ENCODE results near the gene KLHL21. TPM values are rescaled to one million over a fixed set of nuclear protein-coding genes. Genes with fewer than 3 reads are reported as not detected.
A peak's percentile ranks its signal among the peaks of the same experiment; 100 is the strongest.
"Not testable (repeated sequence)": the region's sequence is repeated elsewhere in the genome, so short reads cannot be mapped to it uniquely, and the experiment has no call there.

Gene KLHL21
- total and polyA plus RNA-seq, 7 experiments from 2014 or later: 17.2 to 58.1 (median 31.1) TPM

DNA sequence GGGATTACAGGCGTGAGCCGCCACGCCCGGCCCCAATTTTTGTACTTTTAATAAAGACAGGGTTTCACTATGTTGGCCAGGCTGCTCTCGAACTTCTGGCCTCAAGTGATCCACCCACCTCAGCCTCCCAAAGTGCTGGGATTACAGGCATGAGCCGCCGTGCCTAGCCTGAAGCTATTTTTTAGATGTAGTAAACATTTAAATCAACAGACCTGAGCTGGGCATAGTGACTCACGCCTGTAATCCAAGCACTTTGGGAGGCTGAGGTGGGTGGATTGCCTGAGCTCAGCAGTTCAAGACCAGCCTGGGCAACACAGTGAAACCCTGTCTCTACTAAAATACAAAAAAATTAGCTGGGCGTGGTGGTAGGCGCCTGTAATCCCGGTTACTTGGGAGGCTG is 43.5 kb downstream of the KLHL21 start:
- intact Hi-C loops (cut with micrococcal nuclease): loop anchor here (10.0 kb wide), 1 partner anchor 226 kb away; the partner anchor contains the start of gene CAMTA1 (in 2 of the 2)
- H3K27ac ChIP-seq (ENCODE audit: low read depth, low read length); H3K36me3 ChIP-seq (ENCODE audit: control insufficient read depth in 2 of 3, insufficient read depth in 3 of 3, low read length in 3 of 3); H3K4me3 ChIP-seq (ENCODE audit: low read length); H3K4me1 ChIP-seq (ENCODE audit: control insufficient read depth in 2 of 2, insufficient read depth in 2 of 2, low read length in 2 of 2); H3K4me1 Mint-ChIP-seq; H3K27me3 Mint-ChIP-seq; H3K27me3 ChIP-seq (ENCODE audit: control insufficient read depth in 2 of 2, insufficient read depth in 2 of 2, low read length in 2 of 2); ATAC-seq; H3K27ac Mint-ChIP-seq; H3K36me3 Mint-ChIP-seq; H3K9me3 Mint-ChIP-seq; H3K4me3 Mint-ChIP-seq; DNase-seq; CTCF ChIA-PET; H3K9me3 ChIP-seq (ENCODE audit: control insufficient read depth in 2 of 3, low read length in 3 of 3): not testable (repeated sequence)
- POLR2A ChIA-PET: interaction anchor here (1.1 kb wide), 1 partner anchor 22 kb away, joined by 4 read pairs; no protein-coding TSS in a partner anchor

DNA sequence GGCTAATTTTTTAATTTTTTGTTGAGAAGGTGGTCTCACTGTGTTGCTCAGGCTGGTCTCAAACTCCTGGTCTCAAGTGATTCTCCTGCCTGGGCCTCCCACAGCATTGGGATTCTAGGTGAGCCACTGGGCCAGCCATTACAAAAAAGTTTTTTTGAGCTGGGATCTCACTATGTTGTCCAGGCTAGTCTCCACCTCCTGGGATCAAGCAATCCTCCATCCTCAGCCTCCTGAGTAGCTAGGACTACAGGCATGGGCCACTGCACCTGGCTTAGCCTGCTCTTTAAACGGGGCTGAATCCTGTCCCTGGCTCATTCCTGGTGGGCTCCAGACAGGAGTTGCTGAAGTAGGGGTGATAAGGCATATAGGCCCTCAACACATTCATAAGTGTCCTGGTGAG is 45.1 kb downstream of the KLHL21 start:
- peaks cover 8 to 18% of the 10 kb centered on the region in 2 donors for H3K4me1 ChIP-seq (ENCODE audit: control insufficient read depth in 2 of 2, insufficient read depth in 2 of 2, low read length in 2 of 2)
- Mint-ChIP-seq H3K4me3 (no peak overlapping the region), H3K36me3 (no peaks in the 10 kb centered on the region), H3K27me3 (peaks cover 0 to 2% (median 0%) of the 10 kb centered on the region in 5 donors), H3K27ac (no peak overlapping the region), H3K9me3 (no peaks in the 10 kb centered on the region), H3K4me1 (peaks cover 0 to 15% (median 14%) of the 10 kb centered on the region in 7 donors)
- H3K4me3 ChIP-seq (ENCODE audit: low read length): no peak overlapping the region
- no peaks in the 10 kb centered on the region for H3K9me3 ChIP-seq (ENCODE audit: control insufficient read depth in 2 of 3, low read length in 3 of 3)
- no peaks in the 10 kb centered on the region for H3K27me3 ChIP-seq (ENCODE audit: control insufficient read depth in 2 of 2, insufficient read depth in 2 of 2, low read length in 2 of 2)
- no peak overlapping the region for H3K27ac ChIP-seq (ENCODE audit: low read depth, low read length)
- CTCF ChIA-PET: interaction anchor here (0.7 to 1.6 kb wide), 2 partner anchors 54 to 69 kb away, joined by 3 to 4 read pairs; no protein-coding TSS in a partner anchor
- peaks cover 0 to 3% (median 0%) of the 10 kb centered on the region in 3 experiments for H3K36me3 ChIP-seq (ENCODE audit: control insufficient read depth in 2 of 3, insufficient read depth in 3 of 3, low read length in 3 of 3)
- DNase-seq (no peak), ATAC-seq (no peak)
- intact Hi-C loops (cut with micrococcal nuclease): loop anchor here (10.0 kb wide), 1 partner anchor 227 kb away; the partner anchor contains the start of gene CAMTA1 (in 2 of the 2)
- POLR2A ChIA-PET: interaction anchor here (0.8 to 5.1 kb wide), 4 partner anchors 12 to 67 kb away, joined by 3 to 43 read pairs (median 4); no protein-coding TSS in a partner anchor

- POLR2A ChIA-PET: interaction anchor here (0.6 to 5.1 kb wide), 20 partner anchors 9 to 96 kb away, joined by 3 to 72 read pairs (median 5); partner anchors contain the start of genes KLHL21, PHF13, PLEKHG5 and ZBTB48
Measured at GRCh38 chr1:6554907-6555778, 47.5 kb downstream of the KLHL21 start, which contains the start of gene TAS1R1. TSS of gene TAS1R1 (plus strand) at chr1:6555307. CDS start at chr1:6555374, 67 bp downstream.

GRCh38 chr1:6554031-6554906 is 48.4 kb downstream of the KLHL21 start, which contains the start of gene NOL9:
TSS of gene NOL9 (minus strand) at chr1:6554513. CDS start at chr1:6554502, 11 bp downstream.
- Mint-ChIP-seq H3K9me3 (no peaks in the 10 kb centered on the region), H3K4me1 (peaks cover 0 to 25% (median 17%) of the 10 kb centered on the region in 7 donors), H3K36me3 (peaks cover 0 to 9% (median 4%) of the 10 kb centered on the region in 5 donors), H3K27me3 (no peaks in the 10 kb centered on the region), H3K27ac (peak within 1 kb of the TSS in 8 of 9 donors; percentile 60 to 85 (median 75)), H3K4me3 (peak within 1 kb of the TSS; percentile 77 to 85 (median 80))
- ATAC-seq: peak; percentile 100
- Histone ChIP-seq H3K4me3 (ENCODE audit: low read length) (peak within 1 kb of the TSS; percentile 79), H3K27me3 (ENCODE audit: control insufficient read depth in 2 of 2, insufficient read depth in 2 of 2, low read length in 2 of 2) (no peaks in the 10 kb centered on the region), H3K4me1 (ENCODE audit: control insufficient read depth in 2 of 2, insufficient read depth in 2 of 2, low read length in 2 of 2) (peaks cover 8 to 20% of the 10 kb centered on the region in 2 donors), H3K36me3 (ENCODE audit: control insufficient read depth in 2 of 3, insufficient read depth in 3 of 3, low read length in 3 of 3) (peaks cover 0 to 20% (median 4%) of the 10 kb centered on the region in 3 experiments), H3K27ac (ENCODE audit: low read depth, low read length) (peak within 1 kb of the TSS; percentile 83), H3K9me3 (ENCODE audit: control insufficient read depth in 2 of 3, low read length in 3 of 3) (no peaks in the 10 kb centered on the region)
- ChIA-PET CTCF (interaction anchor here (0.6 to 4.9 kb wide), 22 partner anchors 8 to 131 kb away, joined by 3 to 32 read pairs (median 6); partner anchors contain the start of genes KLHL21, PLEKHG5 and ZBTB48), POLR2A (interaction anchor here (0.6 to 5.1 kb wide), 21 partner anchors 9 to 95 kb away, joined by 3 to 72 read pairs (median 5); partner anchors contain the start of genes KLHL21, PHF13, PLEKHG5 and ZBTB48)
- intact Hi-C loops (cut with micrococcal nuclease): loop anchor here (1.0 to 10.0 kb wide), 12 partner anchors 9 to 317 kb away; partner anchors contain the start of genes CAMTA1 (in 2 of the 2), DNAJC11 (in 2 of the 2), KLHL21 (in 2 of the 2) and PHF13 (in 2 of the 2)
- peak; percentile 90 to 97 (median 93) for DNase-seq

More at GRCh38 chr1:6554907-6555778, 47.5 kb downstream of the KLHL21 start, which contains the start of gene TAS1R1:
- no peaks in the 10 kb centered on the region for H3K9me3 Mint-ChIP-seq
- CTCF ChIA-PET: interaction anchor here (0.6 to 4.9 kb wide), 15 partner anchors 9 to 132 kb away, joined by 3 to 32 read pairs (median 6); partner anchors contain the start of genes KLHL21 and PLEKHG5
- peaks cover 0 to 4% (median 3%) of the 10 kb centered on the region in 5 donors for H3K36me3 Mint-ChIP-seq
- Histone ChIP-seq H3K27ac (ENCODE audit: low read depth, low read length) (peak within 1 kb of the TSS; percentile 83), H3K4me1 (ENCODE audit: control insufficient read depth in 2 of 2, insufficient read depth in 2 of 2, low read length in 2 of 2) (peaks cover 8 to 20% of the 10 kb centered on the region in 2 donors), H3K9me3 (ENCODE audit: control insufficient read depth in 2 of 3, low read length in 3 of 3) (no peaks in the 10 kb centered on the region), H3K36me3 (ENCODE audit: control insufficient read depth in 2 of 3, insufficient read depth in 3 of 3, low read length in 3 of 3) (peaks cover 0 to 13% (median 3%) of the 10 kb centered on the region in 3 experiments), H3K27me3 (ENCODE audit: control insufficient read depth in 2 of 2, insufficient read depth in 2 of 2, low read length in 2 of 2) (no peaks in the 10 kb centered on the region), H3K4me3 (ENCODE audit: low read length) (peak within 1 kb of the TSS; percentile 79)
- peaks cover 0 to 25% (median 18%) of the 10 kb centered on the region in 7 donors for H3K4me1 Mint-ChIP-seq
- H3K27ac Mint-ChIP-seq: peak within 1 kb of the TSS in 8 of 9 donors; percentile 60 to 90 (median 72)
- no peaks in the 10 kb centered on the region for H3K27me3 Mint-ChIP-seq
- ATAC-seq: no peak
- peak within 1 kb of the TSS; percentile 63 to 85 (median 78) for H3K4me3 Mint-ChIP-seq
- intact Hi-C loops (cut with micrococcal nuclease): loop anchor here (1.0 to 10.0 kb wide), 12 partner anchors 10 to 318 kb away; partner anchors contain the start of genes CAMTA1 (in 2 of the 2), DNAJC11 (in 2 of the 2), KLHL21 (in 2 of the 2) and PHF13 (in 2 of the 2)
- DNase-seq: no peak

GRCh38 chr1:6547301-6547700 is 55.4 kb downstream of the KLHL21 start:
- no peaks in the 10 kb centered on the region for H3K9me3 ChIP-seq (ENCODE audit: control insufficient read depth in 2 of 3, low read length in 3 of 3)
- peaks cover 8 to 64% (median 20%) of the 10 kb centered on the region in 3 experiments for H3K36me3 ChIP-seq (ENCODE audit: control insufficient read depth in 2 of 3, insufficient read depth in 3 of 3, low read length in 3 of 3)
- Mint-ChIP-seq H3K27me3 (no peaks in the 10 kb centered on the region), H3K4me3 (peak overlapping the region in 4 of 10 donors; percentile 62 to 76 (median 68)), H3K36me3 (peaks cover 9 to 46% (median 27%) of the 10 kb centered on the region in 5 donors), H3K27ac (peak overlapping the region; percentile 73 to 99 (median 91)), H3K9me3 (no peaks in the 10 kb centered on the region), H3K4me1 (peaks cover 25 to 44% (median 33%) of the 10 kb centered on the region in 7 donors)
- peak overlapping the region; percentile 68 for H3K27ac ChIP-seq (ENCODE audit: low read depth, low read length)
- intact Hi-C loops (cut with micrococcal nuclease): no loop called here
- no peaks in the 10 kb centered on the region for H3K27me3 ChIP-seq (ENCODE audit: control insufficient read depth in 2 of 2, insufficient read depth in 2 of 2, low read length in 2 of 2)
- CTCF ChIA-PET: interaction anchor here (0.7 to 1.6 kb wide), 2 partner anchors 88 to 98 kb away, joined by 3 to 4 read pairs; no protein-coding TSS in a partner anchor
- no peak overlapping the region for H3K4me3 ChIP-seq (ENCODE audit: low read length)
- POLR2A ChIA-PET: interaction anchor here (0.6 to 3.2 kb wide), 11 partner anchors 8 to 87 kb away, joined by 3 to 43 read pairs (median 3); partner anchors contain the start of genes KLHL21, NOL9 and TAS1R1
- H3K4me1 ChIP-seq (ENCODE audit: control insufficient read depth in 2 of 2, insufficient read depth in 2 of 2, low read length in 2 of 2): peaks cover 4 to 28% of the 10 kb centered on the region in 2 donors
- ATAC-seq (no peak), DNase-seq (no peak)

Data from naive thymus-derived CD4-positive, alpha-beta T cell (primary cell).